DND-41 (cell line): ENCODE results near the gene AP1B1.

Experiments used
- CTCF ChIP-seq: IDR thresholded peaks from 2 replicates; pipeline ENCODE4 v1.5.1; 2012; ENCODE audit warnings: borderline replicate concordance, low read length, moderate library complexity, mild to moderate bottlenecking; ENCODE audit not compliant: poor library complexity, severe bottlenecking; ENCODE audit errors: extremely low read depth
- EZH2 ChIP-seq: IDR thresholded peaks from 3 replicates; pipeline ENCODE4 v1.6.1; 2012; ENCODE audit warnings: borderline replicate concordance, low read depth, mild to moderate bottlenecking, moderate library complexity, low read length, inconsistent platforms; ENCODE audit not compliant: severe bottlenecking

GRCh38 chr22:29277927-29278326 is 110.4 kb downstream of the AP1B1 start:
- TF ChIP-seq EZH2, result no peak
- no peak for TF ChIP-seq CTCF
